PC-9 (cell line): ENCODE results near the gene COQ4.

Source experiments
- CTCF ChIP-seq: fragments of 200-600 bp; sonication (generic); conservative IDR thresholded peaks from 2 replicates; pipeline ENCODE4 v1.6.1; 2017; ENCODE audit warnings: mixed run types, antibody characterized with exemption, mild to moderate bottlenecking, moderate library complexity
- EZH2 ChIP-seq: fragments of 200-600 bp; sonication (generic); IDR thresholded peaks from 2 replicates; pipeline ENCODE4 v1.8.0; 2017; ENCODE audit warnings: antibody characterized with exemption, low read depth

- TF ChIP-seq CTCF = no peak
- TF ChIP-seq EZH2 = no peak
These were observed 1.8 kb downstream of the COQ4 start for GRCh38 chr9:128324401-128324800.
